HepG2 (cell line): ENCODE results near the gene PALM. TPM values are rescaled to one million over a fixed set of nuclear protein-coding genes. Genes with fewer than 3 reads are reported as not detected.

Experiments
- AGO2 ChIP-seq: fragments of 200-400 bp; formaldehyde crosslinking; optimal IDR thresholded peaks from 2 replicates; pipeline ENCODE3; 2017; ENCODE audit warnings: mild to moderate bottlenecking, low read depth, low read length, moderate library complexity
- ATF7 ChIP-seq, 2 experiments: fragments of 450-650 bp in 1 of 2; sonication (generic) in 1 of 2; formaldehyde crosslinking in 1 of 2; IDR thresholded peaks; 2 replicates each; pipeline versions ENCODE4 v1.4.0 to v1.6.1; 2016 to 2020; ENCODE audit warnings: antibody characterized with exemption in 1 of 2, mild to moderate bottlenecking in 1 of 2, missing genetic modification reagents in 1 of 2
- DMAP1 ChIP-seq: IDR thresholded peaks from 2 replicates; pipeline ENCODE4 v1.6.1; 2016
- FOXK1 ChIP-seq: sonication (generic); formaldehyde crosslinking; IDR thresholded peaks from 2 replicates; pipeline ENCODE4 v1.4.0; 2020; ENCODE audit warnings: low read depth, missing genetic modification reagents, borderline replicate concordance
- GFI1 ChIP-seq: sonication (generic); formaldehyde crosslinking; IDR thresholded peaks from 2 replicates; pipeline ENCODE4 v1.5.0; 2020; ENCODE audit warnings: missing genetic modification reagents, mild to moderate bottlenecking, borderline replicate concordance
- HHEX ChIP-seq: IDR thresholded peaks from 2 replicates; pipeline ENCODE4 v1.6.1; 2016; ENCODE audit warnings: control low read depth
- HNF4G ChIP-seq, 2 experiments: sonication (generic) in 1 of 2; formaldehyde crosslinking in 1 of 2; IDR thresholded peaks; 2 replicates each; pipeline versions ENCODE4 v1.4.0 to v1.6.1; 2011 to 2020; ENCODE audit warnings: borderline replicate concordance in 2 of 2, low read depth in 2 of 2, mild to moderate bottlenecking in 2 of 2, low read length in 1 of 2, missing genetic modification reagents in 1 of 2, moderate library complexity in 1 of 2
- HNRNPL ChIP-seq: fragments of 200-400 bp; formaldehyde crosslinking; IDR thresholded peaks from 2 replicates; pipeline ENCODE4 v1.6.1; 2017; ENCODE audit warnings: mild to moderate bottlenecking, low read depth, low read length
- HNRNPLL ChIP-seq: fragments of 200-400 bp; formaldehyde crosslinking; IDR thresholded peaks from 2 replicates; pipeline ENCODE4 v1.6.1; 2017; ENCODE audit warnings: mild to moderate bottlenecking, low read depth, low read length; ENCODE audit not compliant: poor library complexity, severe bottlenecking
- IKZF5 ChIP-seq: IDR thresholded peaks from 2 replicates; pipeline ENCODE4 v1.6.1; 2018; ENCODE audit warnings: missing genetic modification reagents, mild to moderate bottlenecking, missing compliant biosample characterization
- MAF1 ChIP-seq: sonication (generic); formaldehyde crosslinking; IDR thresholded peaks from 2 replicates; pipeline ENCODE4 v1.5.0; 2020; ENCODE audit warnings: missing genetic modification reagents, borderline replicate concordance
- MIER2 ChIP-seq: IDR thresholded peaks from 2 replicates; pipeline ENCODE4 v1.6.1; 2016; ENCODE audit warnings: missing biosample characterization, missing genetic modification reagents
- NFKB2 ChIP-seq: sonication (generic); formaldehyde crosslinking; IDR thresholded peaks from 2 replicates; pipeline ENCODE4 v1.4.0; 2020; ENCODE audit warnings: missing genetic modification reagents, borderline replicate concordance
- NR2F2 ChIP-seq: IDR thresholded peaks from 2 replicates; pipeline ENCODE4 v1.6.1; 2012; ENCODE audit warnings: low read depth, inconsistent platforms, borderline replicate concordance
- SOX13 ChIP-seq, 3 experiments: fragments of 450-650 bp in 1 of 3; sonication (generic) in 1 of 3; formaldehyde crosslinking in 1 of 3; IDR thresholded peaks in 2 of 3; conservative IDR thresholded peaks in 1 of 3; 2 replicates each; pipeline versions ENCODE4 v1.5.0 to v1.6.1; 2016 to 2020; ENCODE audit warnings: antibody characterized with exemption in 1 of 3, mild to moderate bottlenecking in 1 of 3, missing compliant biosample characterization in 1 of 3, missing genetic modification reagents in 1 of 3, moderate library complexity in 1 of 3
- YY1 ChIP-seq: IDR thresholded peaks from 2 replicates; pipeline ENCODE4 v1.6.1; 2011; ENCODE audit warnings: low read length, low read depth, moderate library complexity, mild to moderate bottlenecking; ENCODE audit not compliant: insufficient read depth, insufficient replicate concordance
- ZBED4 ChIP-seq: sonication (generic); formaldehyde crosslinking; IDR thresholded peaks from 2 replicates; pipeline ENCODE4 v1.4.0; 2020; ENCODE audit warnings: missing genetic modification reagents, borderline replicate concordance
- ZBTB1 ChIP-seq: sonication (generic); formaldehyde crosslinking; IDR thresholded peaks from 2 replicates; pipeline ENCODE4 v1.4.0; 2020; ENCODE audit warnings: missing genetic modification reagents, borderline replicate concordance
- ZFY ChIP-seq: sonication (generic); formaldehyde crosslinking; IDR thresholded peaks from 2 replicates; pipeline ENCODE4 v1.4.0; 2020; ENCODE audit warnings: missing genetic modification reagents
- ZGPAT ChIP-seq: IDR thresholded peaks from 2 replicates; pipeline ENCODE4 v1.6.1; 2016; ENCODE audit warnings: mild to moderate bottlenecking
- ZNF775 ChIP-seq: sonication (generic); formaldehyde crosslinking; IDR thresholded peaks from 2 replicates; pipeline ENCODE4 v1.4.0; 2020; ENCODE audit warnings: missing genetic modification reagents, mild to moderate bottlenecking, moderate library complexity, borderline replicate concordance
- ZNF816 ChIP-seq: sonication (generic); formaldehyde crosslinking; IDR thresholded peaks from 2 replicates; pipeline ENCODE4 v1.8.0; 2022; ENCODE audit warnings: missing genetic modification reagents, mild to moderate bottlenecking, borderline replicate concordance
- polyA plus RNA-seq, 8 experiments: library from polyadenylated mRNA; depleted of rRNA in 3 of 8; stranded (reverse) in 7 of 8; unstranded in 1 of 8; fragments of >200 nt; fragmentation: Illumina TruSeq in 4 of 8; extraction: Trizol in 4 of 8; gene quantifications; 2 replicates each; pipeline versions ENCODE4 v1.2.1 to v1.2.3, GENCODE V29; 2011 to 2016; ENCODE audit warnings: low read depth in 4 of 8, missing spikeins in 1 of 8, mixed read lengths in 1 of 8; ENCODE audit not compliant: insufficient read depth in 1 of 8
- total RNA-seq, 5 experiments: library from RNA; depleted of rRNA; stranded (reverse); fragments of >200 nt; fragmentation: Illumina TruSeq; extraction: Trizol; gene quantifications; 2 replicates each; pipeline ENCODE4 v1.2.3, GENCODE V29; 2016; ENCODE audit warnings: low read depth in 1 of 5

The PALM gene
- total and polyA plus RNA-seq, 2 of the 13 experiments (the other 11 are each of a cell fraction or from before 2014, with no cell fraction given), result 4.0 to 9.7 TPM

- TF ChIP-seq ZBTB1, result no peak
- 0 out of 2 replicates have a peak, but pooled peaks have one; percentile 39 for TF ChIP-seq GFI1 (CRISPR knock-in tag)
- TF ChIP-seq AGO2, result no peak
- TF ChIP-seq HNF4G (IDR thresholded peaks at IDR 0.05; ENCODE audit: borderline replicate concordance, low read depth, low read length), result no peak
- peak; percentile 46; the same call in 1 of the 2 replicates for TF ChIP-seq HNF4G (CRISPR knock-in tag; IDR thresholded peaks at IDR 0.05; ENCODE audit: borderline replicate concordance, low read depth)
- peak; percentile 31 for TF ChIP-seq HNRNPLL
- no peak for TF ChIP-seq NR2F2
- TF ChIP-seq IKZF5 (CRISPR knock-in tag), result peak; percentile 67; the same call in 1 of the 2 replicates
- peak; percentile 44 for TF ChIP-seq DMAP1 (CRISPR knock-in tag)
- no peak; the same call in 1 of the 2 replicates for TF ChIP-seq ZGPAT (CRISPR knock-in tag)
- TF ChIP-seq ZBED4 (CRISPR knock-in tag), result 0 out of 2 replicates have a peak, but pooled peaks have one; percentile 28
- no peak for TF ChIP-seq HHEX
- no peak for TF ChIP-seq MAF1 (CRISPR knock-in tag)
- TF ChIP-seq ATF7 (IDR thresholded peaks at IDR 0.05), result no peak
- no peak for TF ChIP-seq ATF7 (CRISPR knock-in tag; IDR thresholded peaks at IDR 0.05)
- TF ChIP-seq FOXK1 (CRISPR knock-in tag), result no peak
- TF ChIP-seq HNRNPL, result 0 out of 2 replicates have a peak, but pooled peaks have one; percentile 31
- peak; percentile 73 for TF ChIP-seq ZFY
- TF ChIP-seq NFKB2 (CRISPR knock-in tag), result no peak; the same call in 1 of the 2 replicates
- TF ChIP-seq MIER2 (CRISPR knock-in tag), result no peak
- TF ChIP-seq ZNF816 (CRISPR knock-in tag), result peak; percentile 12; the same call in 1 of the 2 replicates
- TF ChIP-seq SOX13 (IDR thresholded peaks at IDR 0.05), result no peak
- TF ChIP-seq SOX13 (CRISPR knock-in tag; conservative IDR thresholded peaks at IDR 0.05 in 1 of 2, IDR thresholded peaks at IDR 0.05 in 1 of 2), result peak in 1 of 2 experiments; percentile 8; a peak in 1 of 4 replicates
- no peak for TF ChIP-seq YY1
- no peak for TF ChIP-seq ZNF775 (CRISPR knock-in tag)
These were observed 80.4 kb downstream of the PALM start (continued) for GRCh38 chr19:788983-789700.
